ENCODE measurements around the gene TARDBP.

TARDBP gene

GRCh38 chr1:11054181-11054580, 41.7 kb downstream of the TARDBP start:
- Histone ChIP-seq H3K9me3 (ENCODE audit: severe bottlenecking) (no peaks in the 10 kb centered on the region), H3K27me3 (ENCODE audit: insufficient read depth, low read depth, severe bottlenecking) (no peaks in the 10 kb centered on the region), H3K36me3 (peaks cover 31% of the 10 kb centered on the region), H3K4me3 (ENCODE audit: low read depth, low read length) (no peak overlapping the region), H3K27ac (no peak overlapping the region)
- no peak for DNase-seq
- TF ChIP-seq CTCF (IDR thresholded peaks at IDR 0.05; ENCODE audit: low read depth, low read length) = no peak

DNA sequence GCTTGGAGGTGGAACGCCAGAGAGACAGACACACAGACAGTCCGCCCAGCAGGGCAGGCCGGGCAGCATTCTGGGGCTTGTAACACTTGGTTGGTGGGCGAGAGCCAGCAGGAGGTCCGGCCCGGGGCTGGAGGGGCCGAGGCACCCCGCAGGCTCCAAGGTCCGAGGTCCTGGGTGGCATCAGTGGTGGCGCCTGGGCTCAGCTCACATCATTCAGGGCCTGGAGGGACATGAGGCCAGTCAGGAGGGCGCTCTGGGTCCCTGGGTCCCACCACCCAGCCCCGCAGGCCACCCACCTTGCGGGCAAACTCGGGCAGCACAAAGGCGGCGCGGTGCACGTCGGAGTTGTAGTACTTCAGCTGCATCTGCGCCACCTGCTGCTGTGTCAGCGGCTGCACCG, 42.2 kb downstream of the TARDBP start:
- no peak for DNase-seq
- Histone ChIP-seq H3K4me3 (ENCODE audit: low read depth, low read length) (no peak overlapping the region), H3K36me3 (peaks cover 31% of the 10 kb centered on the region), H3K27me3 (ENCODE audit: insufficient read depth, low read depth, severe bottlenecking) (no peaks in the 10 kb centered on the region), H3K9me3 (ENCODE audit: severe bottlenecking) (no peaks in the 10 kb centered on the region), H3K27ac (no peak overlapping the region)
- 0 out of 2 replicates have a peak, but pooled peaks have one; percentile 21 for TF ChIP-seq CTCF (IDR thresholded peaks at IDR 0.05; ENCODE audit: low read depth, low read length)

GRCh38 chr1:11055676-11056075, 43.2 kb downstream of the TARDBP start:
- no peaks in the 10 kb centered on the region for H3K27me3 ChIP-seq (ENCODE audit: insufficient read depth, low read depth, severe bottlenecking)
- H3K4me3 ChIP-seq (ENCODE audit: low read depth, low read length) = no peak overlapping the region
- TF ChIP-seq CTCF (IDR thresholded peaks at IDR 0.05; ENCODE audit: low read depth, low read length) = no peak
- DNase-seq = no peak
- H3K27ac ChIP-seq = no peak overlapping the region
- no peaks in the 10 kb centered on the region for H3K9me3 ChIP-seq (ENCODE audit: severe bottlenecking)
- peaks cover 31% of the 10 kb centered on the region for H3K36me3 ChIP-seq

GRCh38 chr1:11056504-11056903, 44.0 kb downstream of the TARDBP start:
- H3K36me3 ChIP-seq = peaks cover 31% of the 10 kb centered on the region
- TF ChIP-seq CTCF (IDR thresholded peaks at IDR 0.05; ENCODE audit: low read depth, low read length) = no peak
- H3K9me3 ChIP-seq (ENCODE audit: severe bottlenecking) = no peaks in the 10 kb centered on the region
- no peaks in the 10 kb centered on the region for H3K27me3 ChIP-seq (ENCODE audit: insufficient read depth, low read depth, severe bottlenecking)
- no peak for DNase-seq
- H3K27ac ChIP-seq = no peak overlapping the region
- no peak overlapping the region for H3K4me3 ChIP-seq (ENCODE audit: low read depth, low read length)

GRCh38 chr1:11057477-11057876, 45.0 kb downstream of the TARDBP start:
- TF ChIP-seq CTCF (IDR thresholded peaks at IDR 0.05; ENCODE audit: low read depth, low read length) = no peak
- no peak overlapping the region for H3K4me3 ChIP-seq (ENCODE audit: low read depth, low read length)
- no peaks in the 10 kb centered on the region for H3K9me3 ChIP-seq (ENCODE audit: severe bottlenecking)
- H3K27me3 ChIP-seq (ENCODE audit: insufficient read depth, low read depth, severe bottlenecking) = no peaks in the 10 kb centered on the region
- peaks cover 31% of the 10 kb centered on the region for H3K36me3 ChIP-seq
- no peak for DNase-seq
- no peak overlapping the region for H3K27ac ChIP-seq

DNA sequence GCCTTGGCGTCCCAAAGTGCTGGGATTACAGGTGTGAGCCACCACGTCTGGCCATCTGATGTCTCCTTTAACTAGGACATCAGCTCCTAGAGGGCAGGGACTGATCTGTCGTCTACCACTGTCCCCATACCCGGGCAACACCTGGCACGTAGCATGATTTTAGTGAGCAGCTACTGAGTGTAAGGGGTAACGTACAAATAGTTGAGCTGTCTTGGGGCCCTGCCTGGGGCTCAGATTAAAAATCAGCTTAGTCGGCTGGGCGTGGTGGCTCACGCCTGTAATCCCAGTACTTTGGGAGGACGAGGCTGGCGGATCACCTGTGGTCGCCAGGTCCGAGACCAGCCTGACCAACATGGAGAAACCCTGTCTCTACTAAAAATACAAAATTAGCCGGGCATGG, 45.6 kb downstream of the TARDBP start:
- no peak for TF ChIP-seq CTCF (IDR thresholded peaks at IDR 0.05; ENCODE audit: low read depth, low read length)
- no peak overlapping the region for H3K27ac ChIP-seq
- H3K36me3 ChIP-seq = peaks cover 34% of the 10 kb centered on the region
- no peaks in the 10 kb centered on the region for H3K27me3 ChIP-seq (ENCODE audit: insufficient read depth, low read depth, severe bottlenecking)
- DNase-seq = no peak
- no peak overlapping the region for H3K4me3 ChIP-seq (ENCODE audit: low read depth, low read length)
- no peaks in the 10 kb centered on the region for H3K9me3 ChIP-seq (ENCODE audit: severe bottlenecking)
